ENCODE measurements around the gene ZNF311. TPM values are rescaled to one million over a fixed set of nuclear protein-coding genes. Genes with fewer than 3 reads are reported as not detected.

ZNF311 gene
- total RNA-seq, 4 donors from 2014 or later, result 0.11 TPM; not detected in 3

DNA sequence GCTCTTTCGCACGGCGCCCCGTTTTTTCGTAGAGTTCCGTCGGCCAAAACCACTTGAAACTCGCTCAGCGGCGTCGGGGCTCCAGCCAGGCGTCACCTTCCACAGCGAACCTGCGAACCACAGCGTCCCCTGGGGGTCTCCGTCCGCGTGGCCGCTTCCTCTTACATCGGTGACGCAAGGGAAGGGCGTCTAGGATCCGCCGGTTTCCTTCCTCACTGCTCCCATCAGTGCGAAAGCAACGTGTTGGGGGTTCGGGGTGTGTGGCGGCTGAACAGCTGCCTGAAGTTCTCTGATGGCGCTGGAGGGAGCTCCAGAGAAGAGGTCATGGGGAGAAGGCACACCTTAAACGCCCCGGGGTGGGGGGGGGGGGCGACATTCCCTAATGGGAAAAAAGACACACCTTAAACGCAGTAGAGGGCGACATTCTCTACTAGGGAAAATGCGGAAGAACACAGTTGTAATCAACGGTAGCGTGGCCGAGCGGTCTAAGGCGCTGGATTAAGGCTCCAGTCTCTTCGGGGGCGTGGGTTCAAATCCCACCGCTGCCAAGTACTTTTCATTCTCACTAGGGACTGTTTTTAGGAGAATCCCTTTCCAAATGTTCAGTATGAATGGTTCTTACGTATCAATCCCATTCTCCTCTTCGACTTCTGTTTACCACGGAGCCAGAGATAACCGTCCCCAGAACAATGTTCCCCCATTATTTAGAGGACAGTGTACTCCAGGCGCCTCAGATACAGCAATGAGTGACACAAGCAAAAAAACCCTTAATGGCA is 16.4 kb downstream of the ZNF311 start:
- no peak overlapping the region for H3K27ac ChIP-seq
- H3K27me3 ChIP-seq, result peaks cover 0 to 14% (median 3%) of the 10 kb centered on the region in 3 donors
- DNase-seq, result no peak
- peak overlapping the region in 1 of 4 donors; percentile 1 for H3K4me3 ChIP-seq
- H3K9me3 ChIP-seq, result no peaks in the 10 kb centered on the region
- intact Hi-C loops (cut with DNase I; ENCODE audit: low total_unique reads) (loop anchor here (10.0 kb wide), 1 partner anchor 64 kb away; the partner anchor contains the start of gene TRIM27), in situ Hi-C loops (cut with MboI; ENCODE audit: low sequenced_read_pairs in 4 of 4) (loop anchor here in 1 of 4 donors (10.0 kb wide), 1 partner anchor 54 kb away; no protein-coding TSS in a partner anchor)
- TF ChIP-seq POLR2A (IDR thresholded peaks at IDR 0.05), result no peak
- TF ChIP-seq, protein P1, sequence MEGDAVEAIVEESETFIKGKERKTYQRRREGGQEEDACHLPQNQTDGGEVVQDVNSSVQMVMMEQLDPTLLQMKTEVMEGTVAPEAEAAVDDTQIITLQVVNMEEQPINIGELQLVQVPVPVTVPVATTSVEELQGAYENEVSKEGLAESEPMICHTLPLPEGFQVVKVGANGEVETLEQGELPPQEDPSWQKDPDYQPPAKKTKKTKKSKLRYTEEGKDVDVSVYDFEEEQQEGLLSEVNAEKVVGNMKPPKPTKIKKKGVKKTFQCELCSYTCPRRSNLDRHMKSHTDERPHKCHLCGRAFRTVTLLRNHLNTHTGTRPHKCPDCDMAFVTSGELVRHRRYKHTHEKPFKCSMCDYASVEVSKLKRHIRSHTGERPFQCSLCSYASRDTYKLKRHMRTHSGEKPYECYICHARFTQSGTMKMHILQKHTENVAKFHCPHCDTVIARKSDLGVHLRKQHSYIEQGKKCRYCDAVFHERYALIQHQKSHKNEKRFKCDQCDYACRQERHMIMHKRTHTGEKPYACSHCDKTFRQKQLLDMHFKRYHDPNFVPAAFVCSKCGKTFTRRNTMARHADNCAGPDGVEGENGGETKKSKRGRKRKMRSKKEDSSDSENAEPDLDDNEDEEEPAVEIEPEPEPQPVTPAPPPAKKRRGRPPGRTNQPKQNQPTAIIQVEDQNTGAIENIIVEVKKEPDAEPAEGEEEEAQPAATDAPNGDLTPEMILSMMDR (IDR thresholded peaks at IDR 0.05 in 4 of 5, conservative IDR thresholded peaks at IDR 0.05 in 1 of 5), result no peak
- ATAC-seq, result no peak
- no peaks in the 10 kb centered on the region for H3K36me3 ChIP-seq
- peaks cover 0 to 3% of the 10 kb centered on the region in 2 donors for H3K4me1 ChIP-seq

- Histone ChIP-seq H3K27ac (peak overlapping the region; percentile 6 to 55 (median 50)), H3K27me3 (peaks cover 0 to 11% (median 3%) of the 10 kb centered on the region in 3 donors), H3K36me3 (no peaks in the 10 kb centered on the region), H3K4me1 (peaks cover 0 to 3% of the 10 kb centered on the region in 2 donors), H3K4me3 (peak overlapping the region; percentile 41 to 58 (median 50)), H3K9me3 (no peaks in the 10 kb centered on the region)
- intact Hi-C loops (cut with DNase I; ENCODE audit: low total_unique reads), result loop anchor here (10.0 kb wide), 1 partner anchor 61 kb away; the partner anchor contains the start of gene TRIM27
- DNase-seq (peak; percentile 44 to 55), ATAC-seq (peak; percentile 61 to 70)
- no peak for TF ChIP-seq POLR2A (IDR thresholded peaks at IDR 0.05)
- TF ChIP-seq, protein P1 (IDR thresholded peaks at IDR 0.05 in 4 of 5, conservative IDR thresholded peaks at IDR 0.05 in 1 of 5), result no peak
- in situ Hi-C loops (cut with MboI; ENCODE audit: low sequenced_read_pairs in 4 of 4), result loop anchor here in 1 of 4 donors (10.0 kb wide), 1 partner anchor 51 kb away; no protein-coding TSS in a partner anchor
Measured at GRCh38 chr6:28985462-28986164, 19.5 kb downstream of the ZNF311 start.

DNA sequence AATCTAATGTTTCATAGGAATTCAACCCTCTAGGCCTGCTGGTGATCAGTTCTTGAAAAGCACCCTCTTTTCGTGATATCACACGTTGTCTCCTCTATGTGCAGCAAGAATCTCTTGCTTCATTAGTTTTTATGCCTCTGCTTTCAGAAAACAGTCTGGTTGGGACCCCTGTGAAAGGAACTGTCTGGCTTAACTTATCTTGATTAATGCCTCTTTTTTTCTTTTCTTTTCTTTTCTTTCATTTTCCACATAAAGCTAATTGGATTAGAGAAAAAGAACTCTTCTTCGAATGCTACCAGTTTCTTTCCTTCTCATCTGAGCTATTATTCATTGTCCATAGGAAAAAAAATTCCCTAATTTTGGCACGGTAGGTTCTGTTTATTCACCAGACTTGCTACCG is 21.3 kb downstream of the ZNF311 start:
- Histone ChIP-seq H3K27ac (no peak overlapping the region), H3K36me3 (no peaks in the 10 kb centered on the region), H3K9me3 (no peaks in the 10 kb centered on the region), H3K27me3 (peaks cover 0 to 6% (median 0%) of the 10 kb centered on the region in 3 donors), H3K4me3 (no peak overlapping the region), H3K4me1 (peaks cover 0 to 3% of the 10 kb centered on the region in 2 donors)
- intact Hi-C loops (cut with DNase I; ENCODE audit: low total_unique reads) (loop anchor here (5.0 to 10.0 kb wide), 2 partner anchors 59 to 1512 kb away; partner anchors contain the start of genes TRIM27 and ZNF184), in situ Hi-C loops (cut with MboI; ENCODE audit: low sequenced_read_pairs in 4 of 4) (loop anchor here in 1 of 4 donors (10.0 kb wide), 1 partner anchor 49 kb away; no protein-coding TSS in a partner anchor)
- DNase-seq (no peak), ATAC-seq (no peak)
- no peak for TF ChIP-seq POLR2A (IDR thresholded peaks at IDR 0.05)
- TF ChIP-seq, protein P1 (IDR thresholded peaks at IDR 0.05 in 4 of 5, conservative IDR thresholded peaks at IDR 0.05 in 1 of 5), result no peak

DNA sequence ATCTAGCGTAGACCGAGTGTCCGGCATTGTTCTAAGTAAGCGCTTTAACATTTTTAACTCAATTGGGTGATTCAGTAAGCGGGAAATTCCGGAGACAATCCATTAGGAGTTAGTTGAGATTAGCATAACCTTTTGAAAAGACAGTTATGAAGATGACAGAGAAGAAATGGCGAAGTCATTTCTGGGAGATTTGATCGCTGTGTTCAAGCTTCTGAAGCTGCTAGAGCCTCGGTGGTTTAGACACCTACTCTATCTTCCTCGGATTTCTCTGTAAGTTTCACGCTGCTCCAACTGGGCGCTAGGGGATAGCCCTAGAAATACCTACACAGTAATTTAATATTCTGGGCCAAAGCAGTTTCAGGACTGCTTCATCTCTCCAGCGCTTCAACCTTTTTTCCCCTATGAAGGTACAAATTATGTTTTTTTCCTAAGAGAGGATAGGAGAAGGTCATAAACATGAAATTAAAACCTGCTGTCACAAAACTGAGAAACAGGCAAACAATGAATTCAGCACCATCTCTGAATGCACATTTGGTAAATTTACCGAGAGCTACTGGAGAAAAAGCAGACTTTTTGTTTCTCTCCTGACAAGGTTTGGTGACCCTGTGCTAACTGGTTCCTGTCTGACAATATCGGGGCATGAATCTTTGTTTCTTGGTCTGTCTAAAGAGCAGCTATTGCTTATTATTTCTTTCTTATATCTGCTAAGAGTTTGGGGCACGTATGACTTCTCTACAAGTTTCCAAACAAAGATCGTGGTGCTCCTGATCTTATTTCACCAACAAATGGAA is 22.4 kb downstream of the ZNF311 start:
- H3K4me1 ChIP-seq, result peaks cover 0 to 3% of the 10 kb centered on the region in 2 donors
- DNase-seq, result no peak
- peak overlapping the region; percentile 60 to 70 (median 62) for H3K4me3 ChIP-seq
- ATAC-seq, result peak; percentile 25 to 51
- H3K27ac ChIP-seq, result peak overlapping the region; percentile 57 to 77 (median 66)
- intact Hi-C loops (cut with DNase I; ENCODE audit: low total_unique reads), result loop anchor here (1.0 to 10.0 kb wide), 5 partner anchors 39 to 1510 kb away; partner anchors contain the start of genes TRIM27 and ZNF184
- H3K27me3 ChIP-seq, result peaks cover 0 to 4% (median 2%) of the 10 kb centered on the region in 3 donors
- no peaks in the 10 kb centered on the region for H3K36me3 ChIP-seq
- TF ChIP-seq, protein P1 (IDR thresholded peaks at IDR 0.05 in 4 of 5, conservative IDR thresholded peaks at IDR 0.05 in 1 of 5), result no peak
- TF ChIP-seq POLR2A (IDR thresholded peaks at IDR 0.05), result no peak
- in situ Hi-C loops (cut with MboI; ENCODE audit: low sequenced_read_pairs in 4 of 4), result loop anchor here in 1 of 4 donors (10.0 kb wide), 1 partner anchor 48 kb away; no protein-coding TSS in a partner anchor
- H3K9me3 ChIP-seq, result no peaks in the 10 kb centered on the region

All from gastrocnemius medialis (tissue), 4 donors.